Endothelial cell of hepatic sinusoid (primary cell): Measurements from ENCODE around the gene IGFBP6.

ENCODE experiments used
- in situ Hi-C: cut with HindIII; loops from 2 replicates; pipeline ENCODE4 v1.10.0; 2017; ENCODE audit warnings: low sequenced_read_pairs

Gene IGFBP6

GRCh38 chr12:53097564-53098353 is at the start of gene IGFBP6:
TSS of gene IGFBP6 (plus strand) at chr12:53097667. CDS start at chr12:53097718, 51 bp downstream.
- in situ Hi-C loops: no loop called here

DNA sequence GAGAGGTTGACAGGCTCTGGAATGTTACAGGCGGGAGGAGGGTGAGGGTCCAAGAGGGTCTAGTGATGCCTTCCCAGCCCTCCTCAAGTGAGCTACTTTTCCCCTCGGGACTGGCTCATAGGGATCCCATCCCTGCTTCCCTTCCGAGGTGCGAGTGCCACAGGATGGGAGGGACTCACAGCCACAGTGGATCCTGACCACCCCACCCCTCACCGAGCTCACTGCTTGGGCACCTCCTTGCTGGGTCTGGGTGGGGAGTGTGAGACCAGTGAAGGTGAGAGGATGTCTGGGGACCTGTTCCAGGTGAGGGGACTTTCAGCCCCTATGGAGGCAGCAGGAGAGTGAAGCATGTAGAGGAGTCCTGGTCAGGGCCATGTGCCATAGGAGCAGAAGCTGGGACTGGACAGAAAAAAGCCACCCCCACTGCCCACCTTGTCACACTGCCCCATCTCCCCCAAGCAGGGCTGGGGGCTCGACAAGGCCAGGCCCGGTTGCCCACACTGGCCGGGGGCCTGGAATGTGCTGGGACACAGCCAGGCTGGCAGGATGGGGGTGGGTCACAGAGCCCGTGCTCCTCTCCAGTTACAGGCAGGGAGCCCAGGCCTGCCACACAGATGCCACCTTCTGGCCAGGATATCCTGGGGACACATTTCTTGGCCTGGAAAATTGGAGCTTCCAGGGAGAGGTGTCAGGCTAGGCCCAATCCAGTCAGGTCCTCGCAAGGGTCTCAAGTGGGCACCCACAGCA is 49.3 kb upstream of the IGFBP6 start:
- in situ Hi-C loops: no loop called here

- in situ Hi-C loops: no loop called here
Measured at GRCh38 chr12:53048780-53049401, 48.6 kb upstream of the IGFBP6 start.

- in situ Hi-C loops: no loop called here
Measured at GRCh38 chr12:53049571-53050318, 47.7 kb upstream of the IGFBP6 start, which contains the start of gene TNS2. TSS of gene TNS2 (plus strand) at chr12:53050065. CDS start at chr12:53050186, 121 bp downstream.

GRCh38 chr12:53050426-53051057 is 46.9 kb upstream of the IGFBP6 start:
- in situ Hi-C loops: no loop called here

DNA sequence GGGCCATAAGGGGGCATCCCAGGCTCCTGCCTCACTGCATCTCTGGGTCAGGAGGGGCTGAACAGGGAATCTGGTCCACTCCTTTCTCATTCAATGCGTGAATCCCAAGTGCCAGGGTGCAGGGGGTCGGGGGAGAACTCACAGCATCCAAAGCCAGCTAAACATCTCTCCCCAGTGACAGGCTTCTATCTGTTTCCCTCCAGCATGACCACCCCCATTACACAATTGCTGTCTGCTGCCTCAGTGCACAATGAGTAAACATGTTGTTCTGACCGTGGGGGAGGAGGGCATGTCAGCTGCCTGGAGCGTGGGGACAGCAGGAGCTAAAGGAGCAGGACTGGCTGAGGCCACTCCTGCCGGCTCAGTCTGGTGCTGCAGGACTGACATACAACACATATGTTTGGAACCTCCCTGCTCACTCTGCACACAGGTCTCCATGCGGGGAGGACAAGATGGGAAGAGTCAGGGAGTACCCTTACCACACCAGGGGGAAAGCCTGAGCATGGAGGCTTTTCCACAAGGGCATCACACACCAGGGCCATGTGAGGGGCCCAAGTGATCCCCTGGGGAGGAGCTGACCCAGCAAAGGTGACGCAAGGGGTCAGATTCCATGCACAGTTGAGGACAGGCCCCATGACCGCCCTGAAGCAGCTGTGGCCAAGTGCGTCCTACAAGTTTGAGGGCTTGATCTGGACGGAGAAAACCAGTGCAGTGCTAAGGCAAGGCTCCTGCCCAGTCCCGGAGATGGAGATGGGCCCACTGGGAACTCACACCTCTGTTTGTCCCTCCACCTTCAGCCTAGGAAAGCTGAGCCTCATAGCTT is 46.2 kb upstream of the IGFBP6 start:
- in situ Hi-C loops: no loop called here

- in situ Hi-C loops: no loop called here
Measured at GRCh38 chr12:53051881-53052412, 45.5 kb upstream of the IGFBP6 start.

GRCh38 chr12:53052419-53053217 is 44.8 kb upstream of the IGFBP6 start:
- in situ Hi-C loops: no loop called here

- in situ Hi-C loops: no loop called here
Measured at GRCh38 chr12:53053218-53054111, 44.0 kb upstream of the IGFBP6 start.

DNA sequence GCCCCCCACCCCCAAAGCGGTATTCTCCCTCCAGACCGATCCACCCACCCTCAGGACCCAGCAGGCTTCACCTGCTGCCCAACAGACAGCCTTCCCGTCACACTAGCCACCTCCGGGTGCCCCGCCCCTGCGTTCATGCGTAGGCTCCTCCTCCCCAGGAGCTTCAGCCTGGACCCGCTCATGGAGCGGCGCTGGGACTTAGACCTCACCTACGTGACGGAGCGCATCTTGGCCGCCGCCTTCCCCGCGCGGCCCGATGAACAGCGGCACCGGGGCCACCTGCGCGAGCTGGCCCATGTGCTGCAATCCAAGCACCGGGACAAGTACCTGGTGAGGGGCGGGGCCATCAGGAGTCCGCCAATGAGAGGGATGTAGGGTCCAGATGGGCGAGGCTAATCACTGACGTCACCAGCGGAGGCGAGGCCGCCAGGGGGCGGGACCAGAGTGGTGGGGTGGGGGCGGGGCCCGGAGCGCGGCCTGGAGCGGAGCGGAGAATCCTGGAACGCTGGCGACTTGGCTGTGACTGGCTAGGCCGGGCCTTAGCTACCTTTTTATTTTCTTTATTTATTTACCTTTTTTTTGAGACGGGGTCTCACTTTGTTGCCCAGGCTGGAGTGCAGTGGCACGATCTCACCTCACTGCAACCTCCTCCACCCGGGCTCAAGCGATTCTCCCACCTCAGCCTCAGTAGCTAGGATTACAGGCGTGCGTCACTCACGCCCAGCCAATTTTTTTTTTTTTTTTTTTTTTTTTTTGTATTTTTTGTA is 43.2 kb upstream of the IGFBP6 start:
- in situ Hi-C loops: no loop called here

- in situ Hi-C loops: no loop called here
Measured at GRCh38 chr12:53055471-53056266, 41.8 kb upstream of the IGFBP6 start.

GRCh38 chr12:53056296-53056695 is 41.2 kb upstream of the IGFBP6 start:
- in situ Hi-C loops: no loop called here

- in situ Hi-C loops: no loop called here
Measured at GRCh38 chr12:53056901-53057300, 40.6 kb upstream of the IGFBP6 start.

DNA sequence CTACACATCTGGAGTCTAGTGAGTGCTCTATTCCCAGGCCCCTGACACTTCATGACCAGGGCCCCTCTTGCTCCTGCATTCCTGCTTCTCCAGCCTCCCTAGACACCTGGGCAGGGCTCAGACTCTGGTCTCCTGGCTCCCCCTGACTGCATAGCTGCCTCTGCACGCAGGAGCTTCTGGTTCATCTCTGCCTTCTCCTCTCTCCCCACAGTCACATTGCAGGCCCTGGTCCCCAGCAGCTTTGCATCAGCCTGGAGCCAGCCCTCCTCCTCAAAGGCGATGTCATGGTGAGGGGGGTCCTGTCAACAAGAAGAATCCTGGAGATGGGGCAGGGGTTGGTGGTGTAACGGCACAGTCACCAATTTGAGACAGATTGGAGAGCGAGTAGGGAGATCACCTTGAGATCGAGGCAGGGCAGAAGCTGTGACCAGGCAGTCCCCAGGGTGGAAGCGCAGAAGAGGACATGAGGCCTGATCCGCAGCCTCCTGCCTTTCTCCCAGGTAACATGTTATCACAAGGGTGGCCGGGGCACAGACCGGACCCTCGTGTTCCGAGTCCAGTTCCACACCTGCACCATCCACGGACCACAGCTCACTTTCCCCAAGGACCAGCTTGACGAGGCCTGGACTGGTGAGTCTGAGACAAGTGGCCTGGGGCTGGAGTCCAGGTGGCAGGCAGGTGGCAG is 39.5 kb upstream of the IGFBP6 start:
- in situ Hi-C loops: no loop called here

GRCh38 chr12:53058674-53059433 is 38.6 kb upstream of the IGFBP6 start:
- in situ Hi-C loops: no loop called here
